H4 (cell line): ENCODE results near the gene NR3C2. TPM values are rescaled to one million over a fixed set of nuclear protein-coding genes. Genes with fewer than 3 reads are reported as not detected.
A peak's percentile ranks its signal among the peaks of the same experiment; 100 is the strongest.

Experiments
- DNase-seq: peaks from one replicate; pipeline ENCODE4 v3.0.0-alpha.2; 2015; ENCODE audit warnings: low spot score
- total RNA-seq: library from RNA; depleted of rRNA; stranded (reverse); fragments of >200 nt; shearing (Covaris generic); gene quantifications from 2 replicates; pipeline ENCODE4 v1.2.3, GENCODE V29; 2014

The NR3C2 gene
- total RNA-seq, 1 experiment from 2014 or later, result 1.9 TPM

GRCh38 chr4:148077581-148077980 is 364.6 kb downstream of the NR3C2 start:
- DNase-seq, result no peak

- peak; percentile 42 for DNase-seq
These were observed 365.2 kb downstream of the NR3C2 start for GRCh38 chr4:148076964-148077363.

- no peak for DNase-seq
These were observed 366.8 kb downstream of the NR3C2 start for GRCh38 chr4:148075438-148075837.

GRCh38 chr4:148074462-148074861 is 367.8 kb downstream of the NR3C2 start:
- no peak for DNase-seq

- no peak for DNase-seq
These were observed 368.9 kb downstream of the NR3C2 start for GRCh38 chr4:148073349-148073748.

GRCh38 chr4:148072789-148073188 is 369.4 kb downstream of the NR3C2 start:
- DNase-seq, result no peak

GRCh38 chr4:148071009-148071408 is 371.2 kb downstream of the NR3C2 start:
- no peak for DNase-seq

GRCh38 chr4:148069895-148070178 is 372.4 kb downstream of the NR3C2 start:
- DNase-seq, result no peak

- DNase-seq, result no peak
These were observed 372.9 kb downstream of the NR3C2 start for GRCh38 chr4:148069086-148069894.

GRCh38 chr4:148068065-148068911 is 373.9 kb downstream of the NR3C2 start:
- DNase-seq, result no peak

- DNase-seq, result no peak
These were observed 374.8 kb downstream of the NR3C2 start for GRCh38 chr4:148067301-148067916.

- DNase-seq, result no peak
These were observed 377.1 kb downstream of the NR3C2 start for GRCh38 chr4:148065075-148065474.

- no peak for DNase-seq
These were observed 377.8 kb downstream of the NR3C2 start for GRCh38 chr4:148064451-148064850.

GRCh38 chr4:148062301-148062950 is 379.8 kb downstream of the NR3C2 start:
- DNase-seq, result no peak

GRCh38 chr4:148061795-148062194 is 380.4 kb downstream of the NR3C2 start:
- no peak for DNase-seq

- DNase-seq, result no peak
These were observed 381.1 kb downstream of the NR3C2 start for GRCh38 chr4:148061141-148061481.

GRCh38 chr4:148060264-148061140 is 381.7 kb downstream of the NR3C2 start:
- no peak for DNase-seq

- no peak for DNase-seq
These were observed 382.5 kb downstream of the NR3C2 start for GRCh38 chr4:148059617-148060180.

- no peak for DNase-seq
These were observed 384.0 kb downstream of the NR3C2 start for GRCh38 chr4:148057984-148058859.

- DNase-seq, result no peak
These were observed 384.7 kb downstream of the NR3C2 start for GRCh38 chr4:148057516-148057915.
